Measurements from ENCODE around the gene NDST3.
A peak's percentile ranks its signal among the peaks of the same experiment; 100 is the strongest.

The NDST3 gene

DNA sequence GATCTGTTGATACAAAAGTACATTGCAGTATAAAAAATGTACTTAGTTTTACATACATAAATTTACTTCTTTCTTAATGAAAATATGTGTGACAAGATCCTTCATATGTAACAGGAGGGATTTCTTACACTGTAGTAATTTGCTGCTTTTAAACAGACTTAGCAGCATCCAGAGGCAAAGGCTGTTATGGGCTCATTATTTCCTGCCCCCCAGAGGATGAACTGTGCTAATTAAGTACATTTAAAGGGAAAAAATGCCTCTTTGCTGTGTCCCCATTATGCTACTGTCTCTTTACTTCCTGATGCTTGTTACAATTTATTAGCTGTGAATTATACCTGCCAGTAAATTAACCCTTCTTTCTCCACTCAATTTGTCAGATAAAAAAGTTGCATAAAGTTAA lies 47.1 kb downstream of the NDST3 start:
- no peak for DNase-seq

DNA sequence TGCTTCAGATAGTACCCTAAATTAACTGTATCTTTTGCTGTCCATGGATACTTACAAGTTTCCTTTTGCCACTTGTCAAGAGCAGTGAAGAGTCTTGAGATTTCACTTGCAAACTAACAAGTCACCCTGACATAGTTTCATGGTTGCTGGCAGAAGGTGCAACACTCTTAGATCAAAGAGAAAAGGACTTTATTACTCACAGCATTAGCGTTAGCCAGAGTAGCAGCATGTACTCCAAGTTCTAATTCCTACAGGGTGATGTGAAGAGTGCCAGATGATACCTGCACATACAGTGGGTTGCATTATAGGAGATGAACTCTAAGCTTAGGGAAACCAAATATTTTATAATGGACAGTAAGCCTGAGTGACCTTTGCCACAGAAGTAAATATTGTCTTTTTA lies 47.9 kb downstream of the NDST3 start:
- no peak for DNase-seq

DNA sequence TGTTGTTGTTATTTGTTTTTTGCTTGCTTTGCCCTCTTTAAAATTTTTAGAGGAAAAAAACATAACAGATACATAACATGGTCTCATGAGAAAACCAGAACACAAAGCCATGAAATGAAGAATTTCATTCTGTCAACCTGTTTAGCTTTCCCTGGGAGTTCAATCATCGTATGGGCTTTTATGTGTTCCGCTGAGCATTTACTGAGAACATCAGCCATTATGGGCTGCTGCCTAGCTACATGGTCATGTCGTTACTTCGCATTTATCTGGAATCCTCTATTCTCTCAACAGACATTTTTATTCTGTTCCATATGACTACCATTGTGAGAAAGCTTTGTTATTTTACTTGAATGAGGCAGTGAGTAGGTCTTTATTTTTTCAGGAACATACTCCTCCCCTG lies 51.4 kb downstream of the NDST3 start:
- DNase-seq, result no peak

DNA sequence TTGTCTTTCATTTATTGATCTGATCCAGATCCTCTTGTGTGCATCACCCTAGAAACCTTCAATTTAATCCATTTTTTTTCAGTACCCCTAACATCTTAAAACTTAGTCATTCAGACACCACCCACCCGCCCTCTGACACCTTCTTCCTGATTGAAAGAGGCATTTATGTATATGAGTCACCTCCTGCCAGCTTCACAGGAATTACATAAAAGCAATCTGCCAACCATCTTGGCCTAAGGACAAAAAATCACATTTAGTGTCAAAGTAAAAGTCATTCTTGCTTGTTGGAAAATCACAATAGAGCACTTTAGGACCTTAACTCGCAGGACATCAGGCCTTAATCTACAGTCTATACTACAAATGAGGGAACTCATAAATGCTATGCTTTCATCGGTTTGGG lies 52.1 kb downstream of the NDST3 start:
- peak; percentile 57 to 79 for DNase-seq

DNA sequence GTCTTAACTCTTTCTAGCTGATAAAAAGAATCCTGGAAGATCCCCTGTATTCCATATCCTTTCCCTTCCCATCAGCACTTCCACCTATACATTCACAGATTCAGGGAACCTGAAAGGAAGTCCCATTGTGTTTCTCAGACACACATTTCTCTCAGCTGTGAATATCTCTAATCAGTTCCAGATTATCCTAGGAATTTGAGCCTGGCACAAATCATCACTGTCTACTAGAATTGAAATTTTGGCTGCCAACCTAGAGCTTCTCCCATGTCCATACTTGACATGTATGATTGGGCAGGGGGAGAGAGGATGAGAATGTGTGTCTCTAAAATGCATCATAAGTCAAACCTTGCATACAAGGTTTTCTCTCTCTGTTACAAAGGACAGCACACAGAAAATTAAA lies 53.1 kb downstream of the NDST3 start:
- peak in 1 of 2 experiments; percentile 39 for DNase-seq

DNA sequence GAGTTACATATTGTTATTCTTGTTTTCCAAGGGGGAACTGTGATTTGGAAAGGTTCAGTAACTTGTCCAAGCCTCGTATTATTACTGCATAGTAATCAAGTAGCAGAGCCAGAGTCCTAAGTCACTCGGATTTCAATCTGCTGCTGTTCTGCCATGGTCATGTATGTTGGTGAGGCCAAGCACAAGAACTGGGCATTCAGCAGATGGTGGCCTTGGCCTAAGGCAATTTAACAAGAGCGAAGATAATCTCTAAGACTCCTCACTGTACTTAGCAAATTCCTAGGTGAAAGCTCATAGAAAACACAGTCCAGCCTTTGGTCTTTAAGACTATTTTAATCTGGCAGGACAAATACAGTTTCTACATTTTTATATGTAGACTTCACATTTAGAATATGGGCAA lies 64.8 kb downstream of the NDST3 start:
- DNase-seq, result no peak

DNA sequence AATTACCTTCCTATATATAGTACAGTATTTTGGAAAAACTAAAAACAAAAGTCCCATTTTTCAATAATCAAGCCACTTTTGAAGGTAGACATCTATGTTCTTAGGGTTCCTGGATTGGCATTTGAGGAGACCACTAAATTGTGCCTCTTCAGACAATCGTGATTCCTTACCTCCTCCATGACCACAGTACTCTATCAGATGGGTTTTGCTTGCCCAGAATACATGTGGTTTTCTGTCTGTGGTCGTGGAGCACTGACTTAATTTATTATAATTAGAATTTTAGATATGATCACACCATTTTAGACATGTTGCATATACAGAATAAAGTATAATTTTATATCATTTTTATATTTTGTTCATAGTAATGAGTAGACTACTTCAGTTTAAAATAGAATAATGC lies 67.9 kb downstream of the NDST3 start:
- DNase-seq, result no peak

DNA sequence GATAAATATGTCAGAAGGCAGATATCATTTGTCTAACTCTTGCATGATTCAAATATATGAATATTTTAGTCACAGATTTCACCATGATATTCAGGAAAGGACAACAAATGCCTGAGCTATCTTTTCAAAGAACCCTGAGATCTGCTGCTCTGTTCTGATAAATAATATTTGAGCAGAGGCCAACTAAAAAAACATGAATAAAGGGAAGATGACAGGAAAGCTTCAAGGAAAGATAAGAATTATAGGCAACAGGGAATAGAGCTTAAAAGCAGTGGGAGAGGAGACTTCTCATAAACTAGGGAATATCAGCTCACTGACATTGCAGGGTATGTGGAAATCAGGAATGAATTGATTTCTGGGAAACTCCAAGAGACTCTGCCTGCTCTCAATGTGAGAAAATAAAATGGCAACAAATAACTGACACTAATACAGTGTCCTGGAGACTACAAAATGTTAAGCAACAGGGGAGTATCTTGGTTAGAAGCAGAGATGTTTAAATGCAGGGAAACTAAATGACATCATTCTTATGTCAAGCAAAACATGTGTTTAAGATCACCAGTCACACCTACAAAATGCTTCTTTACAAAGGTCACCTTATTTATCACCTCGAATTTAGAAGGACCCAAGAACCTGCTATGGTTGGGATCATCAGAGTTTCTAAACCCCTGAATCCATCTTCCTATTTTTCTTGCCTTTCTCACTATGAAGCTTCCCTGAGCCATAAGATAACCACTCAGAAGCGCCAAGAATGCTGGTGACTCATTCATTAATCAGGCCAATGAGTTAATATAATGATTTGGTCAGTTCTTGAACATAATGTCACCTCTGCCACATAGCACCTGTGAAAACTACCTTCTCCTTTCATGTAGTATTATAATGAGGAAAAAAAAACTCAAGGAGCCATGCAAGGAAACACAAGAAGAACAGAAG lies 78.1 kb downstream of the NDST3 start:
- DNase-seq, result no peak

DNA sequence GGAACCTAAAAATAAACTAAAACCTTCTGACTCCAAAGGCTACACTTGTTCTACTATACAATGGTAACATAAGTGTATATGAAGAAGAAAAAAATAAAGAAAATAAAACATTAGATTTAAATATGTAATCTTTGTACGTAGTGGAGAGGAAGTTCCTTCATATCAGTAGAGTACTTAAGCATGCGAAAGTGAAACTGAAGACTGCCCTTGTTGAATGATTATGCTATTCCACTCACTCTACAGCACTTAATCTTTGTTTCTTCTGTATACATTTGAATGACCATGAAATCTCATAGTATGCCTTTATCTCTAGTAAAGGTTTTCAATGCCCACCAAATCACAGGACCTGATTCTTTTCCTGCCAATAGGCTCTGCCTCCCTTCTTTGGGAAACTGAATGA lies 78.9 kb downstream of the NDST3 start:
- no peak for DNase-seq

DNA sequence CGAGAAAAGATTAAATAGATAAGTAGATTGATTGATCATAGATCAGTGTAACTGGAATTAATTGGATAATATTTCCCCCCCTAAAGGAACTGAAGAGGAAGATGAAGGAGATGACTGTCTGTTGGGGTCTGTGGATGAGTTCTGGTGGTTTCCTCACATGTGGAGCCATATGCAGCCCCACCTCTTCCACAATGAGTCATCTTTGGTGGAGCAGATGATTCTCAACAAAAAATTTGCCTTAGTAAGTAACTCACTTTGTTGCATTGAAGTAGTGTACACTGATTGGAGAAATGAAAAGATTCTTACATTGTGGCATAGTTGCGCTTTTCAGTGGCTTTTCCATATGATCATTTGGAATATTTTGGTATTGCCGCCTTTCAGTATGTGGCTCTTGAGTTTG lies 80.4 kb downstream of the NDST3 start:
- no peak for DNase-seq

DNA sequence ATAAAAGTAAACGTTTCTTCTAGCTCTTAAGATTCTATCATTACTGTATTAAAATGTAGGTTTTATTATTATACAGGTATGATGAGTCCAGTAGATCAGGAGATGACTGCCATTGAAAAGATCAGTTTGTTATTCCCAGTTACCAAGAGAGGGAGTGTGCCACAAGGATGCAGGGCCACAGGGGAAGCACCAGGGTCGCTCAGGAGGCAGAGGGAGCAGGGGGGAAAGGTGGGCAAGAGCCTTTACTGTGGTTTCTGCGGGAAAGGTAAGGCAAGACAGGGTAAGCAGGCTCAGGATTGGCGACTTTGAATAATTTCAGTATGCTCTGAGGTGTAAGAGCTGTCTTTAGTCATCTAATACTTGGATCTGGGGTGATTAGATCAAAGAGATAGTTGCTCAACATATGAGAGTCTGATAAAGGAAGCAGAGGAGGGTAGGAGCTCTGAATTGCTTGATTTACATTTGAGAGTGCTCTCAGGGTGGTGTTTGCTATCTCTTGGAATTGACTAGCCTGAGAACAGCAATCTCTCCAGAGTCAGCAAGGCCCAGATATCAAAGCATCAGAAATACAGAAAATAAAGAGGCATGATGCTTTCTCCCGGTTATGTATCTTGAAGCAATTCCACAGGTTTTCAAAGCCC lies 86.0 kb downstream of the NDST3 start:
- no peak for DNase-seq

DNA sequence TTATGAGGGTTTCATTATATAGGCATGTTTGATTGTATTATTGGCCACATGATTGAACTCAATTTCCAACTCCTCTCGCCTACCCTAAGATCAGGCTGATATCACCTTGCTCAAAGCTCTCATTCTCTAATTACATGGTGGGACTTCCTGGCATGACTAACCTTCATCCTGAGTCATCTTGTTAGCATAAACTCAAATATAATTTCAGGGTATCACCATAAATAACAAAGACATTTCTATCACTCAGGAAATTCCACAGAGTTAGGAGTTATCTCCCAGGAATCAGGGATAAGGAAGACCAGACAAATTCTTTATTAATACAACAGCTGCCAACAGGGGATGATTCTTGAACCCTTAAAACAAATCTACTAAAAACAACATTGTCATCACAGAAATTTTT lies 90.7 kb downstream of the NDST3 start:
- no peak for DNase-seq

DNA sequence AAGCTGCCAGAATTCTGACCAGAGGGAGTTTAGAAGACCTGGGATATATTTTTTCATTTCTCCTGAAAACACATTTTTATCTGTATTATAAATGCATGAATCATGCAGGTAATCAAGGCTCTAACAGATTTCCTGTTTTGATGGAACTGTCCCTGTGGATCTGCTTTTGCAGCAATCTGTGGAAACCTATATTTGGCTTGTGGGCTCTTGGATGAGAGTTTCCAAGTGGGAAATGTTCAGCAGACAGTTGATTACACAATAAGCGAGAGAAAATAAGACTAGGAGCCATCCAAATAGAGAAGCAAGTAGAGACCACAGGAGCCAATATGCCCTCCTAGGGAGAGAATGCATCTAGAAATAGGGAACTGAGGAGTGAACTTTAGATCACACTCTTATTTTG lies 105.0 kb downstream of the NDST3 start:
- DNase-seq, result no peak

DNA sequence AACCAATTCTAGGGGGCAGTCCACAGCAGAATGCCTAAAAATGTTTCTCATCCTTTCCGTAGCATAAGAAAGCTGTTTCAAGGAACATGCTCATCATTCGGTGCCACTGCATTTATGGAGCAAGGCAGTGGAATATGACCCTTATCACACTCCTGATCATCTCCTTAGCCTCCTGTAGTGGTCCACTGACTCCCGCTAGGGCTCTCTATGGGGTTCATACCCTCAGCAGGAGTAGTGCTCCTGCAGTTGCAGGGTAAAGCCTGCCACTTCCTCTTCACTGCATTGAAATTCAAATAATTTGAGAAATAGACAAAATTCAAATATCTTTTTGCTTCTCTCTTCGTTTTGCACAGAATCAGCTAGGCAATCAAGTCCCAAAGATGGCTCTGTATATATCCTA lies 107.0 kb downstream of the NDST3 start:
- DNase-seq, result no peak

DNA sequence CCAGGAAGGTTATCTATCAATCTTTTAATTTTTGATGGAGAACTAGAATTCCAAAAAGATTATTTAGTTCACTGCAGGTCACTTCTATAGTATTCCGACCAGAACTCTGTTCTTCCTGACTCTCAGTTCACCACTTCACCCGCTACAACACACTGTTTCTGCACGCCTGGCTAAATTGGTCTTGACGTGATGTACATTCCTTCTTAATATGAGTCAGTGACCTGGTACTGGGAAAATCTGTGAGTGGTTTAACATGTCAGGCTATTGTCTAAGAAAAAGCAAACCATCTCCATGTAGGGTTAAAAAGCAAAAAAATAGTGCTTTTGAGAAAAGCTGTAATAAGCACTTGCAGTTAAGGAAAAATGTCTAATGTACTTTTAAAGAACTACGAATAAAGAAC lies 120.4 kb downstream of the NDST3 start:
- DNase-seq, result no peak

DNA sequence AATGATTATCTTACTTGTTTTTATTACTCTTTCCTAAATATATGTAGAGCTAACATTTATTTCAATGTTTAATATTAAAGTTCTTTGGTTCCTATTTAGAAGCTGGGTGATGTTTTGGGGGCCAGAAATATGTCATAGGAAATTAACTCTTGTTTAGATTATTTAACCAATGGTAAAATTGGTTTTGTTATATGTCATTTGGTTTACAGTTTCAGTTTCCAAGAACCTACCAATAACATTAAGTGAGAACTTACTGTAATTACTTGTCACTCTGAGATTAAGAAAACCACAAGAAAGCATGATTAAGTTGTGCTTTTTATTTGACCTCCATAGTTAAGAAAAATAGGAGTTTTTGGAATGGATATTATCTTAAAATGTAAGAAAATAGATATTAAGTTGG lies 121.2 kb downstream of the NDST3 start:
- no peak for DNase-seq

DNA sequence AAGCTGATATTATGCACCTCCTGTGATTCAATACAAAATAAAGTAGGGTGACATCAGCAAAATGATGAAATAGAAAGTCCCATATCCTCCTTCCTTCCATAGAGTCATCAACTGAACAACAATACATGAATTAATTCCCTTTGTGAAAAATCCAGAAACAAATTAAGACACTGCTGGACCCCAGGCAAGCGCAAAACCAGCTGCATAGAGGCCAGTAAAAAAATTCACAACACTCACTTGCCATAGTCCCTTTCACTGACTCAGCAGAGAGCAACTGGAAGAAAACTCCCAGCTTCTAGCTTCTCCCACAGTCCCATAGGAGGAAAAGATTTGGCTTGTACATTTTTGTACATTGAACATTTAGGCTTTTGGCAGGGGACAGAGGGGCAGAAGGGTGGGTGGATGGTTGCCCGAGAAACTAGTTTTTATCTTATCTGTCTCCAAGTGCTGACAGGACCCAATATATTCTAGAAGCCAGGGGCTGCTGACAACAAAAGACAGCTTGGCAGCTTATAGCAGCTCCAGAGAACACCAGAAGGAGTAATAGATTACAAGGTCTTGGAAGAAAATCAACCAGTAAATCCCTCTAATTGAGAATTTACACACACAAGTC lies 124.6 kb downstream of the NDST3 start:
- peak in 1 of 2 experiments; percentile 54 for DNase-seq

DNA sequence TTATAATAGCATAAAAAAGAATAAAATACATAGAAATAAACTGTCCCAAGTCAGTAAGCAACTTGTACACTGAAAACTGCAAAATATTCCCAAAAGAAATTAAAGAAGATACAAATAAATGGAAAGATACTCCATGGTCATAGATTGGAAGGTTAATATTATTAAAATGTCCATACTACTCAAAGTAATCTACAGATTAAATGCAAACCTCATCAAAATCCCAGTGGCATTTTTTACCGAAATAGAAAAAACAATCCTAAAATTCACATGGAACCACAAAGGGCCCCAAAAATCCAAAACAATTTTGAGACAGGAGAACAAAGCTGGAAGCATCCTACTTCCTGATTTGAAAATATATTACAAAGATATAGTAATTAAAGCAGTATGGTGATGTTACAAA lies 133.0 kb downstream of the NDST3 start:
- DNase-seq, result no peak

DNA sequence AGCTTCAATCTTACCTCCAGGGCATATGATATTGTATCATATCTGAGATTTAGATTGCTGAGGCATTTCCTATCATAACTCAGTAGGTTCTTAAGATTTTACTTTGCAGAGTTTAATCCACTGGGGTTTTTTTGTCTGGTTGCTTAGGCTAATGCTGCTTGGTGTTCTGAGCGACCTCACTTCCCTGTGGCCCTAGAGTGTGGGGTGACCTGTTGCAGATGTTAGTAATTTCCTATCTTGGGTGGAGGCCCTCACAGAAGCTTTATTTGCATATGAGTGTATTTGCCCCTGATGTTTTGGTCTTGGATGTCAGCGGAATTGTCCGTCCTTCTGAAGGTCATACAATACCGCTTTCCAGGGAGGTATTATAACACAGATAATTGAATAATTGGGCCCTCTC lies 137.1 kb downstream of the NDST3 start:
- DNase-seq, result no peak

DNA sequence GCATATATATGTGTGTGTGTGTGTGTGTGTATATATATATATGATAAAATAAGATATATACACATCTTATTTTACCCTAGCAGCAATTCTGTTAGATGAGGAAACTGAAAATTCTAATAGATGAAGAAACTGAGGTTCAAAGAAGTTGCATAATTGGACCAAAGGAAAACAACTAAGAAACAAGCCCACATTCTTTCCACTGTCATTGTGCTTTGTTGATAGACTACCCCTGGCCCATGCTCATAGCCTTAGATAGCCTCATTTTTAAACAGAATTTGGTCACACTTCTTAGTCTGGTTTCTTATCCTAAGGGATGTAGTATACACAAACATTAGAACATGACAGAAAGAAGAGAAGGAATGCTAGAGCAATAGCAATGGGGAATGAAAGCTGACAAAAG lies 138.8 kb downstream of the NDST3 start:
- no peak for DNase-seq

DNA sequence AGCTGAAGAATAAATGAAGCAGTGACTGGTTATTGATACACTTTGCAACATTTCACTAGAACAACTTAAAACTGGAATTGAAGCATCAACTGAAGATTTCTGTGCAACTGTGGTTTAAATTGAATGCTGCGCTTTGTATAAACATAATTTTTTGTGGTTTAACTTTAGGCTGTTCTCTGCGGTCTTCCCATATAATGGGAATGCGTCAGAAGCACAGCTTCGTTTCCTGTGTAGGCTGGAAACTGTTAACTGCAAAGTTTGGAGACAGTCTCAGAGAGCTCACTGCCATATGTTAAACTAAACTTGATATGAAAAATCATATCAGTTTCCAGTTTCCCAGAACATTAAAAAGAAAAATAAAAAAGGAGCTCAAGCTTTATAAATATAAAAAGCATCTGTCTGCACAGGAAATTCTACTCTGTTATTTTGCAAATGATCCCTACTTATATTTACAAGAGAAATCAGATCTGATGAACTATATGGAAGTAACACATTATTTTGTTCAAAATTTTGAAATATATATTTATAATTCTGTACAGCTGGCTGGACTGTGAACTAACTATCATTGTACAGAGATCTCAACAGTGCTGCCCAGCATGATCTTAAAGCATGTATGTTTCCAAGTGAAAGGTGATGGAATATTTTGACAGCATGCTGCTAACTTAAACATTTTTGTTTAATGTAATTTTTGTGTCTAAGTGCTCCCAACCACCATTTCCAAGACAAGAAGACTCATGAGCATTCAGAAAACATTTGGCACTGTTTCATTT lies 139.9 kb downstream of the NDST3 start:
- DNase-seq, result no peak

DNA sequence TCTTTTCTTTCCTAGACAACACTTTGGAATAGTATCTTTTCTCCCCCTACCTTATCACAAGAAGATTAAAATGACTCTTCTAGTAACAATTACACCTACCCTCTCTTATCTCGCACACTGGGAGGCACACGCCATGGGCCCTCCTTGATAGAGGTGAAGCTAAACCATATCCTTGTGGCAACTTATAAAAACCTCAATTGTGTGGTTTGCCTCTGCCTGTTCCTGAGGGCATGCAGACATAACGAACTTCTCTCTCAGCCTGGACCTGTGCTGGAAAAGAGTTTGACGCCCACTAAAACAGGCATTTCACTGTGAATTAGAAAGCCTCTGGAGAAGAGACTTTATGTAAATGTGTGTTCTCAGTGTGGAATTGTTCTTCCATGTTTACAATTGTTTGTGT lies 141.2 kb downstream of the NDST3 start:
- DNase-seq, result no peak

DNA sequence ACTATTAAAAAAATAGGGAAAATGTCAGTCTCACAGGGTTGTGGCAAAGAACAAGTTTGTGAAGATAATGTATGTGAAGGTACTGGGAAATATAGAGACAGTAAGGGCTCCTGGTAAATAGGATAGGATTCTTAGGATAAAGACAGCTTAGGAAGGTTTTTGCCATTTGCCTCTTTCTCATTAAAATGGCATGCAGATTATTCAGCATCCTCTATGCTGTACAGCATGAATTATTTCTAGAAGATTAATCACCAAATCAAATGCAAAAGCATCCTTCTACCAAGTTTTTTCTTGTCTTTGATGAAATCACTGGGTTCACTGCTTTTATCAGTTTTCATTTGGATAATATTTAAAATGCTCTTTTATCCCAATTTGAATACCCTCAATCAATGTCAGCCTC lies 142.8 kb downstream of the NDST3 start:
- DNase-seq, result no peak

Data from NCI-H446 (cell line).